ENCODE data around the gene TNIK.

The TNIK gene

GRCh38 chr3:171459942-171460724, at the start of gene TNIK:
Gene TNIK, minus strand, starts transcription at chr3:171460405. Its CDS starts 342 bp downstream, at chr3:171460063.
- peak; percentile 75 to 86 for DNase-seq (ENCODE audit: low read depth in 2 of 2, low spot score in 1 of 2)

DNA sequence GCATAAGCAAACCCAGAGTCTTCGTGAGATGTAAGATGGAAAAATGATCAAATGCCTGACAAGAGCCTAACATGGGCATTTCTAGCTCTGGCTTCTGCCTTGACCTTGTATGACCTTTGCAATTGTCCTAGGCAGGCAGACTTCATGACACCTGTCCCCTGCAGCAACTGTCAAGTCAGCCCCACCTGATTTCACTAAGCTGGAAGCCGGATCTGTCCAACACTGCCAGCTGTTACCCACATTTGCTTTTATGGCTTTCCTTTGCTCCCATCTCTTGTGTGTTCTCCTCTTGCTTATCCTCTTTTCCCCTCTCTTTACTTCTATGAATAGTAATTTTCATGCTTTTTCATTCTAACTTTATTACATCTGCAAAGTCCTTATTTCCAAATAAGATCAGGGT, 48.5 kb upstream of the TNIK start:
- DNase-seq (ENCODE audit: low read depth in 2 of 2, low spot score in 1 of 2), result no peak

DNA sequence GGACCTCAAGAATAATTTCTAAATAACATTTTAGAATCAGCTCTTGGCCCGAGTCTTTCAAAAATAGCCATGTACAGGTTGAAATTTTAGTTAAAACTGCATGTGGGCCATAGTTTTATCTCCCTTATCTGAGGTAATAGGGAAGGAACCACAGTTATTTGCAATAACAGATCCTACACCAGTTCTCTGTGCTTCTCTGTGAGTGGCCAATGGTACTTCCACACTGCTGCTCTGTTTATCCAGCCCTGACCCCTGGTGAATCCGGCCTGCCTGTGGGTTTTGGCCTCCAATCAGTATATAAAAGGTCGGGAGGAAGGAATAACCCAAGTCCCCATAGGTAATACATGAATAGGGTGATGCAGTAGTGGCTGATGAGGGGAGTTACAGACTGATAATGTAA, 48.0 kb upstream of the TNIK start:
- DNase-seq (ENCODE audit: low read depth in 2 of 2, low spot score in 1 of 2), result no peak

DNA sequence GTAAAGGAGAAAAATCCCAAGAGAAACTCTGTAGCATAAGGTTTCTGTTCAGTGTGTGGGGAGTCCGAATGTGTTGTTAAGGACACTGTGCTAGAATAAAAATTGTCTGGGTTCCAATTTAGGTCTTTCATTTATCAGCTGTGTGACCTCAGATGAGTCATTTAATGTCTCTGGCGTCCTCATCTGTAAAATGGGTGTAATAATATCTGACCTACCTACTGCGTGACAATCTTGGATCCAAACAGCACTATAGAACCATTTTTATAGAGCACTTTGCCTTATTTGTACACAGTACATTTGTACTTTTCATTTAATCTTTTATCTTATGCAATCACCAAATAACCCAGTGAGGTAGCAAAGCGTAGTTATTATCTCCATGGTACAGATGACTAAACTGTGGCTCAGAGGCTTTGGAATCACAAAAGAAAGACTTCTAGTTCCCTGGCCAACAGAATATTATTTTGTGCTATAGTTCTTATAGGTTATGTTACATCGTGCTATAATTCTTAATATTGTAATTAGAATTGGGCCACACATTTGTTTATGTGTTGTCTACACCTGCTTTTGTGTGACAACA, 46.6 kb upstream of the TNIK start:
- DNase-seq (ENCODE audit: low read depth in 2 of 2, low spot score in 1 of 2), result no peak

DNA sequence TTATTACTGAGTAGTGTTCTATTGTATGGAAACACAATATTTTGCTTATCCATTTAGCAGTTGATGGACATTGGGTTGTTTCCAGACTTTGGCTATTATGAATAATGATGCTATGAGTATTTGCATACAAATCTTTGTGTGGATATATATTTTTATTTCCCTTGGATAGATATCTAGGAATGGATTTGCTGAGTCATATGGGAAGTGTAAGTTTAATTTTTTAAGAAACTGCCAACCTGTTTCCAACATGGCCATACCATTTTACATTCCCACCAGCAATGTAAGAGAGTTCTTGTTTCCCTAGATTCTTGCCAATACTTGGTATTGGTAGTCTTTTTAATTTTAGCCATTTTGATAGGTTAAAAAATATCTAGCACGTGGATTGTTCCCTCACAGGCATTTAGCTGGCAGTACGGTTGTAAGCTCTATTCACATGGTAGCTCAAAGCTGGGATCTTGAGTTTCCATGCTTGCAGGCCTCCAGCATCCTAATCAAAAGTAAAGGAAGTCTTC, 45.7 kb upstream of the TNIK start:
- no peak for DNase-seq (ENCODE audit: low read depth in 2 of 2, low spot score in 1 of 2)

GRCh38 chr3:171504376-171504775, 44.2 kb upstream of the TNIK start:
- DNase-seq (ENCODE audit: low read depth in 2 of 2, low spot score in 1 of 2), result no peak

- DNase-seq (ENCODE audit: low read depth in 2 of 2, low spot score in 1 of 2), result no peak
These were observed 43.6 kb upstream of the TNIK start for GRCh38 chr3:171503817-171504216.

GRCh38 chr3:171498921-171499320, 38.7 kb upstream of the TNIK start:
- DNase-seq (ENCODE audit: low read depth in 2 of 2, low spot score in 1 of 2), result no peak

DNA sequence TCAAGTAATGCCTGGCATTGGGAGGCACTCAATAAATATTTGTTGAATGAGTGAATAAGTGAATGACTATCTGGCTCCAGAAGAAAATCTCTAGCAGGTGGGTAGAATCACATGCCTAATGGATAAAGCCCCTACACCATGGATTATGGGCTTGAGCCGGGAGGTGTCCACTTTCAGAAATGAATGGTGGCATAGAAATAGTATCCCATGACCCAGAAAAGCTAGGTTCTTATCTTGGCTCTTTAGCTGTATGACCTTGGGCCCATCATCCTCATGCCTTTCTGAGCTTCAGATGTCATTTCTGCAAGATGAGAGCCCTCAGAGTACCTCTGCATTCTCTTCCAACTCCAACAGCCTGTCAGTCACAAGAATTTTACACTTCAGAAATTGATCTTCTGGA, 37.3 kb upstream of the TNIK start:
- no peak for DNase-seq (ENCODE audit: low read depth in 2 of 2, low spot score in 1 of 2)

- no peak for DNase-seq (ENCODE audit: low read depth in 2 of 2, low spot score in 1 of 2)
These were observed 35.2 kb upstream of the TNIK start for GRCh38 chr3:171495413-171495812.

DNA sequence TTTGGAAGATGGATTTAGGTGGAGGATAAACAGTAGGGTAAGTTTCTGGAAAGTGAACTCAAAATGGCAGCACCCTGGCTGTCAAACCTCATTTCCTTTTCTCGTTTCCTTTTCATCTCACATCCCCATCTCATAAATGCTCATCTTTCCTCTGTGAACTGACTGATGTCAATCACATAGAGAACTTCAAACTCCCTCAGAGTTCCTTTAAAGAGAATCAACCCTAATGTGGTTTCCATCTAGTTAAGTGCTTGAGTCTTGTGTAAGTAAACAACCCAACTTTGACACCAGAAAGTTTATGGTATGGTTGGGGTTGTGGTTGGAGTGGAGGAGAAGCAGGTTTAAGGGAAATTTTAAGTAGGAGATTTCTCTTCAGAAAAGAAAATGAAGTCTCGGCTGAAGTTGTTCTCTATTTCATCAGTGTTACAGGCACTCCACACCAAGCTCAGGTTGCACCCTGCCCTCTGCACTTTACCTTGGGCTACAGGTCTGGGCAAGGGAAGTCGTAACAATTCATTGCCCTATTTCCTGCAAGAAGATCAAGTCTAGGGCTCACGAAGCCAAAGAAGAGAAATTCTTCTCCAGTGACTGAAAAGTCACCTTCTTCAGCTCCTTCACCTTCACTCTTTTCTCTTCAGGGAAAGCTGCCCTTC, 34.4 kb upstream of the TNIK start:
- DNase-seq (ENCODE audit: low read depth in 2 of 2, low spot score in 1 of 2), result no peak

DNA sequence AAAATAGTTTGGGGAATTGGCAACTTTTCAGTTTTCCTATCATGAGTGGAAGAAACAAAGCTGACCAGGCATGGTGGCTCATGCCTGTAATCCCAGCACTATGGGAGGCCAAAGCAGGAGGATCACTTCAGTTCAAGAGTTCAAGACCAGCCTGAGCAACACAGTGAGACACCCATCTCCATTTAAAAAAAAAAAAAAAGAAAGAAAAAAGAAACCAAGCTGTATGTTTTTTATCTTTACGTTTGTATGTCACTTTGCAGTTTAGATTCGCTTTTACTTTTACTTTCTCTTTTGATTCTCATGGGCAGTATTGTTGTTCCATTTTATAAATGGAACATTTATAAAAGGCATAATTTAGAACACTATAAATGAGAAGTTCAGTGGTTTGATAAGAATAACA, 31.2 kb upstream of the TNIK start:
- no peak for DNase-seq (ENCODE audit: low read depth in 2 of 2, low spot score in 1 of 2)

DNA sequence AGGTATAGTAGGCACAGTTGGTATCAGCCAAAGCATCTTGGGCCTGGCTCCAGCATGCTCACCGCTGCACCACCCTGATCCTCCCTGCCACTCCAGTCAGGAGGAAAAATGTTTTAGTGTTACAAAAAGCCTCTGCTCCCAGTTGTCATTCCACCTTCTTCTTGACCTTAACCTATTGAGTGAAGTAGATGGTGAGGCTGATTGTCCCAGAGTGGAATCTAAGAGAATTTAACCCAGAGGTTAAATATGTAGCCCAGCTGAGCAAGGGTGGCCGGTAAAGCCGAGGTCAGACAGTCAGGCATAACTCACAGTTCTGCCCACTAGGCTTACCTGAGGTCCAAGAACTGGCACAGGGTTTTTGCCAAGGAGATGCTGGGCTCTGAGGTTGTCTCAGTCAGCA, 30.7 kb upstream of the TNIK start:
- no peak for DNase-seq (ENCODE audit: low read depth in 2 of 2, low spot score in 1 of 2)

DNA sequence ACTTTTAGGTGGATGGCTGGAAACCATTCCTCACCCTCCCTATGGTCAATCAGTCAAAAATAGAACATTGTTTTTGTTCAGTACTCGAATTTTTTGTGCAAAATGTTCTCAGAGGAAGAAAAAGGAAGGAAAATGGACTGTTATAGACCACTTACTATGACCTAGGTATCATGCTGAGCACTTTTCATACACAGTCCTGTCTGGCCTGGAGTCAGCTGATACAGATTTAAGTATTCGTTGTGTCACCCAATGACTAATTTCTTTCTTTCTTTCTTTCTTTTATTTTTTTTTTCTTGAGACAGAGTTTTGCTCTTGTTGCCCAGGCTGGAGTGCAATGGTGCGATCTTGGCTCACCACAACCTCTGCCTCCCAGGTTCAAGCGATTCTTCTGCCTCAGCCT, 29.1 kb upstream of the TNIK start:
- no peak for DNase-seq (ENCODE audit: low read depth in 2 of 2, low spot score in 1 of 2)

DNA sequence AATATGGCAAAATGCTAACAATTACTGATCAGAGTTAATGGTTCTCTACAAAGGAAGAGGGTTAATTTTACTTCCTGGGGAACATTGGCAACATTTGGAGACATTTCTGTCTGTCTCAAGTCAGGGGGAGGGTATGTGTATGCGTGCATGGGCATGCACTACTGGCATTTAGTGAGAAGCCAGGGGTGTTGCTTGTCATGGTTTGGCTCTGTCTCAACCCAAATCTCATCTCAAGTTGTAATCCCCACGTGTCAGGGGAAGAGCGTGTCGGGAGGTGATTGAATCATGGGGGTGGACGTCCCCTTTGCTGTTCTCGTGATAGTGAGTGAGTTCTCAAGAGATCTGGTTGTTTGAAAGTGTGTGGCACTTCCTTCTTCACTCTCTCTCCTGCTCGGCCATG, 28.3 kb upstream of the TNIK start:
- no peak for DNase-seq (ENCODE audit: low read depth in 2 of 2, low spot score in 1 of 2)

GRCh38 chr3:171487382-171487781, 27.2 kb upstream of the TNIK start:
- no peak for DNase-seq (ENCODE audit: low read depth in 2 of 2, low spot score in 1 of 2)

DNA sequence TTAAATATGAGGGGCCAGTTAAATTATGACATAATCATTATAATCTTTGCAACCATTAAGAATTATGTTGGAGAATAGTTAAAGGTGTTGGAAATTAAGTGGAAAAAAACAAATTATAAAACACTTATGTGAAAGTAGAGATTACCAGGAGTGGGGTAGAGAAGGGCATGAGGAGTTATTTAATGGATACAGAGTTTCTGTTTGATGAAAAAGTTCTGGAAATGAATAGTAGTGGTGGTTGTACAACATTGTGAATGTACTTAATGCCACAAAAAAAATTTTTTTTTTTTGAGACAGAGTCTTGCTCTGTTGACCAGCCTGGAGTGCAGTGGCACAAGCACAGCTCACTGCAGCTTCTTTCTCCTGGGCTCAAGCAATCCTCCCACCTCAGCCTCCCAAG, 25.1 kb upstream of the TNIK start:
- DNase-seq (ENCODE audit: low read depth in 2 of 2, low spot score in 1 of 2), result no peak

DNA sequence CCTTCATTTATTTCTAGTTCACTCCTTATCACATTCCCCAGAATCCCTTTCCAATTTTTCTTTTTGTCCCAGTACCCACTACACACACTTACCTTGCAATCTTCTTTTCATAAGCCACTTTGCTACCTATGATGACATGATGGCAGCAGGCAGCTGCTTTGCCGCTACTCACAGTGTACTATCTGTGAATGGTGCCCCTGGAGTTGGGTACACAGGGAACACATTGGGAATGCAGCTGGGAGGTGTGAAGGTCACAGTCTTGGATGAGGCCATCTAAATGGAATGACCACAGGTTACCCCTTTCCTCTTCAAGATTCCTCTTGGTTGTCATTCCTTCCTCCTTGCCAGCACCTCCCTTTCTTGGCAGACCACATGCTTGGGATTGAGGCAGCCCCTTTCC, 20.8 kb upstream of the TNIK start:
- no peak for DNase-seq (ENCODE audit: low read depth in 2 of 2, low spot score in 1 of 2)

DNA sequence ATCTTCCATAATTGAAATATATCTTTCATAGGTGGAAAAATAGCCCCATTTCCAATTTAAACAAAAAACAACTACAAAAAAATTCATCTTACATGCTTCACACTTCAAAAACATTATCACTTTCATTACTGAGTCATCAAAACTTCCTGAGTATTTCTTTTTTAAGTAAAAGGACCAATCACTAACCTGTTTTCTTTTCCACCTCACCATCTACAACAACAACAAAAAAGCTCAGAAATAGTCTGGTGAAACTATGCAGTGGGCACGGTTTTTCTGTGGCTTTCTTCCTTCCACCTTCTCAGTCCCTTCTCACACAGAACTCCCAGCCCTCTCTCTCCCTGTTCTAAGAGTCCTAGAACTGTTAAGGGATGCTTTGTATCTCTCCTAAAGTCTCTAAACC, 20.3 kb upstream of the TNIK start:
- DNase-seq (ENCODE audit: low read depth in 2 of 2, low spot score in 1 of 2), result no peak

DNA sequence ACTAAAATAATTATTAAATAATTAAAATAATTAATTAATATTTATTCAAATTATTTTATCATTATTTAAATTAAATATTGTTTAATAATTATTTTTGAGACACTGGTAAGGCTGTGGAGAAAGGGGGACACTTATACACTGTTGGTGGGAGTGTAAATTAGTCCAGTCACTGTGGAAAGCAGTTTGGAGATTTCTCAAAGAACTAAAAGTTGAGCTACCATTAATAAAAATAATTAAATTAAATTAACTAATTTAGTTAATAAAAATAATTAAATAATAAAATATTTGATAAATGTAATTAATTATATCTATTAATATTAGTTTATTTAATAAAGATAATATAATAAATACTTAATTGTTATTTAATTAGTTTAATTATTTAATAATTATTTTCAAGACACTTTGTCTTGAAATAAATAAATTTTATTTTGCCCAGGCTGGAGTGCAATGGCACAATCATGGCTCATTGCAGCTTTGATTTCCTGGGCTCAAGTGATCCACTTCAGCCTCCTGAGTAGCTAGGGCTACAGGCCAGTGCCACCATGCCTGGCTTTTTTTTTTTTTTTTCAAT, 16.4 kb upstream of the TNIK start:
- no peak for DNase-seq (ENCODE audit: low read depth in 2 of 2, low spot score in 1 of 2)

DNA sequence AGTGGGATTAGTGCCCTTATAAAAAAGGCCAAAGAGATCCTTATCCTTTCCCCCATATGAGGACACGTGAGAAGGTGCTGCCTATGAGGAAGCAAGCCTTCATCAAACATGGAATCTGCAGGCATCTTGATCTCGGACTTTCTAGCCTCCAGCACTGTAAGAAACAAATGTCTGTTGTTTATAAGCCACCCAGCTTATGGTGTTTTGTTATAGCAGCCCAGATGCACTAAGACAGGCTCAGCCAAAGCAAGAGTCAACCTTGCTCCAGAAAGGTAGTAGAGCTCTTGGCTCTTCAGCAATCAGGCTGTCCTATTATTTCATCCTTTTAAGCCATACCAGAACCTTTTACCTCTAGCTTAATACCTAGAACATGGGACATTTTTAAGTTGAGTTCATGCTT, 12.3 kb upstream of the TNIK start:
- no peak for DNase-seq (ENCODE audit: low read depth in 2 of 2, low spot score in 1 of 2)

GRCh38 chr3:171470714-171471227, 10.6 kb upstream of the TNIK start:
- no peak for DNase-seq (ENCODE audit: low read depth in 2 of 2, low spot score in 1 of 2)

Measured in stimulated activated CD8-positive, alpha-beta memory T cell treated with anti-CD3 and anti-CD28 coated beads, Interleukin-4, amount 100 ng/mL, for 1 hour (primary cell).